ENCODE measurements around the gene PGM2L1. TPM values are rescaled to one million over a fixed set of nuclear protein-coding genes. Genes with fewer than 3 reads are reported as not detected.
A peak's percentile ranks its signal among the peaks of the same experiment; 100 is the strongest.
"Not testable (repeated sequence)": the region's sequence is repeated elsewhere in the genome, so short reads cannot be mapped to it uniquely, and the experiment has no call there.

Gene PGM2L1
- total RNA-seq, 4 donors from 2014 or later: 1.0 to 1.8 (median 1.2) TPM

DNA sequence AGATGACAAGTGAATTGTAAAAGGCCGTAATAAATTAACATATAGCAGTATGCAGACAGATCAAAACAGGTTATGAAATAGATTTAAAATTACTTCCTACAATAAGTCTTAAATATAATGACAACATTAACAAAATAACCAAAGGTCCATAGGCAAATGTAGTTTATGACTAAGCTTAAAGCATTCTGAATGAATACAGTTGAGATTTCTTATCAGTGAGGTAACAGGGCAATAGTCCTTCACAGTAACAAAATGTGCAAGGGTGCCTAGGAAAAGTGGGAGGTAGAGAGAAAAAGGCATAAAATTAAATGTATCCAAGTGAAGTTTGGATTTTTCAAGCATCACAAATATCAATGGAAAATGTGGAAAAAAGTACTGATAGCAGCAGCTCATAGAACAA lies 65.9 kb downstream of the PGM2L1 start:
- intact Hi-C loops (cut with DNase I; ENCODE audit: low total_unique reads): no loop called here
- TF ChIP-seq, protein P1, sequence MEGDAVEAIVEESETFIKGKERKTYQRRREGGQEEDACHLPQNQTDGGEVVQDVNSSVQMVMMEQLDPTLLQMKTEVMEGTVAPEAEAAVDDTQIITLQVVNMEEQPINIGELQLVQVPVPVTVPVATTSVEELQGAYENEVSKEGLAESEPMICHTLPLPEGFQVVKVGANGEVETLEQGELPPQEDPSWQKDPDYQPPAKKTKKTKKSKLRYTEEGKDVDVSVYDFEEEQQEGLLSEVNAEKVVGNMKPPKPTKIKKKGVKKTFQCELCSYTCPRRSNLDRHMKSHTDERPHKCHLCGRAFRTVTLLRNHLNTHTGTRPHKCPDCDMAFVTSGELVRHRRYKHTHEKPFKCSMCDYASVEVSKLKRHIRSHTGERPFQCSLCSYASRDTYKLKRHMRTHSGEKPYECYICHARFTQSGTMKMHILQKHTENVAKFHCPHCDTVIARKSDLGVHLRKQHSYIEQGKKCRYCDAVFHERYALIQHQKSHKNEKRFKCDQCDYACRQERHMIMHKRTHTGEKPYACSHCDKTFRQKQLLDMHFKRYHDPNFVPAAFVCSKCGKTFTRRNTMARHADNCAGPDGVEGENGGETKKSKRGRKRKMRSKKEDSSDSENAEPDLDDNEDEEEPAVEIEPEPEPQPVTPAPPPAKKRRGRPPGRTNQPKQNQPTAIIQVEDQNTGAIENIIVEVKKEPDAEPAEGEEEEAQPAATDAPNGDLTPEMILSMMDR (IDR thresholded peaks at IDR 0.05): no peak
- no peak for TF ChIP-seq POLR2A (IDR thresholded peaks at IDR 0.05)
- no peak for DNase-seq (ENCODE audit: low spot score in 2 of 2)
- WGBS, 2 donors: 92 to 100% methylated on average over 1 of the region's 1 CpG
- H3K4me3 ChIP-seq (ENCODE audit: low read depth, poor library complexity, severe bottlenecking): no peak overlapping the region

DNA sequence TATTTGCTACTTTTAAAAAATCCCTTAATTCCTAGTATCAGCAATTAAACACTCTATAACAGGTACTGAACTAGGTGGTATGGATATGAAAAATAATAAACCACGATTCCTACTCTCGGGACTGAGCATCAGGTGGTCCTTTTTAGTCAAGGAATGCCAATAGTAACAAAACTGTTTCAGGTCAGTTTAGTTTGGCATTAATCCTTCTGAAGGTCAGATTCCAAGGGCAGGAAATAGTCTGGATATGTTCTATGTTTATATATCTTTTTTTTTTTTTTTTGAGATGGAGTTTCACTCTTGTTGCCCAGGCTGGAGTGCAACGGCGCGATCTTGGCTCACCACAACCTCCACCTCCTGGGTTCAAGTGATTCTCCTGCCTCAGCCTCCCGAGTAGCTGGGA lies 67.2 kb downstream of the PGM2L1 start:
- DNase-seq (ENCODE audit: low spot score in 2 of 2); intact Hi-C loops (cut with DNase I; ENCODE audit: low total_unique reads); H3K4me3 ChIP-seq (ENCODE audit: low read depth, poor library complexity, severe bottlenecking): not testable (repeated sequence)
- 91% methylated on average over 6 of the region's 6 CpGs for WGBS, 2 donors

DNA sequence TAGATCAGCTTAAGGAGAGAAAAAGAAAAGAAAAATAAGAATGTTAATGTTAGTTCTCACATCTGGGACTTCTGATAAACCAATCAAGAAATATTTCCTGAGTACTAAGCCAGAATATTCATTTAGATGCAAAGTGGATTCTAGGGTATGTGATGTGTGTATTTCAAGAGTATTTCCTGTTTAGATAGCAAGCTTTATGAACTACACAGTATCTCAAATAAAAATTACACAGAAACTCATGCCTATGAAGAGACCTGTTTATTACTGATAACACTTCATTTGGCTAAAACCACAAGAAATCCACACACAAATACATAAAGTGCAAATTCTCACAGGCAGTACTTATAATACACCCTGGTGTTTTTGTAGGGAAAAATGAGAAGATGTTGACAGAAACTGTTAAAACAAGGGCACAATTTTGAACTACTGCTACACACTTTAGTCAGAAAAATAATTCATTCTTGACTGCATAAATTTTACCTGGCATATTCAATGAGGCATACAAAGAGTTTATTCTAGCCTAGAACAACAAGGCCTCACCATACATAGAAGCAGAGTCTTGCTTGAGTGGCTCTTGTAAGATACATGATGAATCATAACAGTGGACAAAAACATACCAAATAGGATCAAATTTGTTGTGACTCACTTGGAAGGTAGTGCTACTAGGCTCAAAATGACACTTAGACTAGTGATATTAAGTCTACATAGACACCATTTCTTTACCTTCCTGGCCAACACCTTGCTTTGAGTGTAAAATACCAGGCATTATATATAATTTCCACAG lies 68.0 kb downstream of the PGM2L1 start:
- H3K4me3 ChIP-seq (ENCODE audit: low read depth, poor library complexity, severe bottlenecking): no peak overlapping the region
- TF ChIP-seq, protein P1 (IDR thresholded peaks at IDR 0.05): no peak
- intact Hi-C loops (cut with DNase I; ENCODE audit: low total_unique reads): no loop called here

DNA sequence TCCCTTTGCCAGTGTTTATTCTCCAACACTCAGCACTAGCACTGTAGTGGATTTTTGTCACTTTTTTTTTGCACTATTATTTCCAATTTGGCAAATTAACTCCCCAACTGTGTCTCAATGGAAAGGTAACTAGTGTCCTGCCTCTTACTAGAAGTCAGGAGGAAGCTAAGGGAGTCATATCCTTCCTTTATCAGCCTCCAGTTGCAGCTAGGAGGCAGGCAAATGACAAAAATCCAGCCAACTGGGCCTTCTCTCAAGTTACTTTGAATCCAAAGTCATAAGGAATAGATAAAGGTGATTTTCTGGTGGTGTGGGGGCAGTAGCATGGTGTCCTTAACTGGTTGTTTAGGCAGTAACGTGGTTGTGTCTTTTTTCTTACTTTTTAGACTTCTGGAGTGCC lies 71.2 kb downstream of the PGM2L1 start:
- H3K4me3 ChIP-seq (ENCODE audit: low read depth, poor library complexity, severe bottlenecking): no peak overlapping the region
- DNase-seq (ENCODE audit: low spot score in 2 of 2): no peak
- TF ChIP-seq POLR2A (IDR thresholded peaks at IDR 0.05): no peak
- TF ChIP-seq, protein P1 (IDR thresholded peaks at IDR 0.05): no peak
- WGBS, 2 donors: 88 to 93% methylated on average over 1 of the region's 1 CpG
- intact Hi-C loops (cut with DNase I; ENCODE audit: low total_unique reads): no loop called here

More for the DNA sequence above, 68.0 kb downstream of the PGM2L1 start:
- DNase-seq (ENCODE audit: low spot score in 2 of 2): no peak

DNA sequence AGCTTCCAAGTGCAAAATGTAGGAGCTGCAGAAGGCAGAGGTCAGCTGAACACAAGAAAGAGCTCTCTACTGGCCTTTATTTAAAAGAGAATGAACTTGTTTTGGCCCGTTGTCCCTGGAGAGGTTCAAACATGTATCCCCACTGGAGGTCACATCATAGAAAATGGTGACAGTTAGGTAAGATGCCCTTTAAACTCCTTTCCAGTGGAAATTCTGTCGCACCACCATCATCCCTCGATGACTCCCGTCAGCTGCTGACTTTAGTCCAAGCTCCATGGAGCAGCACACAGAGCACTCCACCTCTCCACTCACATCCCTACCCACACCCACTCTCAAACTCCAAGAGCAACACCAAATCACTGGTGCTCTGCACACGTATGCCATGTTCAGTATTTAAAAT lies 71.6 kb downstream of the PGM2L1 start:
- TF ChIP-seq POLR2A (IDR thresholded peaks at IDR 0.05): no peak
- TF ChIP-seq, protein P1 (IDR thresholded peaks at IDR 0.05): no peak
- intact Hi-C loops (cut with DNase I; ENCODE audit: low total_unique reads): no loop called here
- no peak overlapping the region for H3K4me3 ChIP-seq (ENCODE audit: low read depth, poor library complexity, severe bottlenecking)
- 80 to 81% methylated on average over 5 of the region's 5 CpGs for WGBS, 2 donors
- no peak for DNase-seq (ENCODE audit: low spot score in 2 of 2)

DNA sequence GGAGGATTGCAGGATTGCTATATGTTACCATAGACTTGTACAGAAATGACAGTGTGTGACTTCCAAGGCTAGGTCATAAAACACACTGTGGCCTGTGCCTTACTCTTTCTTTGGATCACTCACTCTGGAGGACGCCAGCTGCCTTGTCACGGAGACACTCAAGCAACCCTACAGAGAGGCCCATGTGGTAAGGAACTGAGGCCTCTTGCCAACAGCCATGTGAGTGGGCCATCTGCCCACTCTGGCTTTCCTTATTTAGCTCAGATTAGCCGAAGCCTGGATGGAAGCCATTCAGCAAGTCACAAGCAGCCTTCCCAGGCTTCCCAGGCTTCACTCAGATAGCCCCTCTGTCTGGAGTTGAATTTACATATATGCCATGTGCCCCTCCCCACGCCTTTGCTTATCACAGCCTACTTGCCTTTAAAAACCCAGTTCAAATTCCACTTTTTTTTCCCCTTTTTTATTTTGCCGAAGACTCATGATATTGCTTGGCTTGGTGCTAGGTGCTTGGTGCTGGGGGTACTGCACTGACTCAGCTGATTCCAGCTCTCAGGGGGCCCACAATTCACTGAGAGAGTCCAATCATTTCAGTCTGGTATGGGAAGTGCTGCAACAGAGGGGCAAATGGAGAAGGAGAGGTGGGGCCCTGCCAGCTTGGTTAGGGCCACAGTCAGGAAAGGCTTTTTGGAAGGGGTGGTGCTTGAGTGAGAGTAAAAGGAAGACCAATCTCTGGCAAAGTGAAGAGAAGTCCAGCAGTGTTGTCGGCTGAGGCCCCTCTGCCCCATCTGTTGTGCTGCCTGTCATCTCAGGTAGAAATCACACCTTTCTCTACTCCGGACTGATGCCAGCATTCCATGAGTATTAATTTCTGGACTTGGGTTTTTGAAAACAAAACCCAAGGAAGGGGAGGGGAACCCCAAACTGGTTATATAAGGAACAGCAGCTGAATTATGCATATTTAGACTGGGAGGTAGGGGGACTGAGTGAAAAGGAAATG lies 72.3 kb downstream of the PGM2L1 start:
- no peak overlapping the region for H3K4me3 ChIP-seq (ENCODE audit: low read depth, poor library complexity, severe bottlenecking)
- WGBS, 2 donors: 36 to 43% methylated on average over 7 of the region's 7 CpGs
- DNase-seq (ENCODE audit: low spot score in 2 of 2): peak; percentile 89 to 95
- intact Hi-C loops (cut with DNase I; ENCODE audit: low total_unique reads): no loop called here
- TF ChIP-seq POLR2A (IDR thresholded peaks at IDR 0.05): no peak
- TF ChIP-seq, protein P1 (IDR thresholded peaks at IDR 0.05): no peak

All from lower leg skin (tissue), 4 donors.